GM12874 (cell line): ENCODE measurements around the gene CADM1.

ENCODE experiments used
- TF ChIP-seq, protein P1 (sequence below): IDR thresholded peaks from 2 replicates; pipeline ENCODE4 v1.5.1; 2011; ENCODE audit warnings: low read depth, mild to moderate bottlenecking, control low read depth, low read length, moderate library complexity; ENCODE audit not compliant: insufficient read depth

Gene CADM1

DNA sequence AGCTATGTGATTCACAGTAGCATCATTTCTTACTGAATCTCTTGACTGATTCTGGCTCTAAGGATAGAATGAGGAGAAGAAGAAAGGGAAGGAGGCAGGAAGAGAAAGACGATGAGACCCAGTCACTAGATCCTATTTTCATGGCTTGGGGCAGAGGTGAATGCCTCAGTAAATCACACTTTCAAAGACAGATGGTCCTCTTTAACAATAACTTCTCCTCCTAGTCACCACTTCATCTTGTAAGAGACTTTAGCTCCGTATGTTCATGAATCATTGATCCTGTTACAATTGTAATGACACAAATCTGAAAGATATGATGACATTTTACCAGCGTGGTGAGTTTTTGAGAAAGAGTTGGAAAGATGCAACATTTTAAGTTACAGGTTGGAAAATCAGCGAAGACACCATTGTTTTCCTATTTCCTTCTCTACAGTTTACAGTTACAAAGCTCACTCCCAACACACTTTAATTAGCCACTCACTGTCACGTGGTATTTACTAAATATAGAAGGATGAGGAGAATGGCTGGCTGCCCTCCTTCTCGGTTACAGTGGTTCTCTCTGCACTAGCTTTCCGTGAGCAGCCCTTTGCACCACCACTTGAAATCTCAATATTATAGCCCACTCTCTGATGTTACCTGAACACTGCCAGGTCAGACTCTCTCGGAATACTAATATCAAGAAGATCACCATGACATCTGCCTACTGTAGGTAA lies 205.8 kb downstream of the CADM1 start:
- TF ChIP-seq, protein P1, sequence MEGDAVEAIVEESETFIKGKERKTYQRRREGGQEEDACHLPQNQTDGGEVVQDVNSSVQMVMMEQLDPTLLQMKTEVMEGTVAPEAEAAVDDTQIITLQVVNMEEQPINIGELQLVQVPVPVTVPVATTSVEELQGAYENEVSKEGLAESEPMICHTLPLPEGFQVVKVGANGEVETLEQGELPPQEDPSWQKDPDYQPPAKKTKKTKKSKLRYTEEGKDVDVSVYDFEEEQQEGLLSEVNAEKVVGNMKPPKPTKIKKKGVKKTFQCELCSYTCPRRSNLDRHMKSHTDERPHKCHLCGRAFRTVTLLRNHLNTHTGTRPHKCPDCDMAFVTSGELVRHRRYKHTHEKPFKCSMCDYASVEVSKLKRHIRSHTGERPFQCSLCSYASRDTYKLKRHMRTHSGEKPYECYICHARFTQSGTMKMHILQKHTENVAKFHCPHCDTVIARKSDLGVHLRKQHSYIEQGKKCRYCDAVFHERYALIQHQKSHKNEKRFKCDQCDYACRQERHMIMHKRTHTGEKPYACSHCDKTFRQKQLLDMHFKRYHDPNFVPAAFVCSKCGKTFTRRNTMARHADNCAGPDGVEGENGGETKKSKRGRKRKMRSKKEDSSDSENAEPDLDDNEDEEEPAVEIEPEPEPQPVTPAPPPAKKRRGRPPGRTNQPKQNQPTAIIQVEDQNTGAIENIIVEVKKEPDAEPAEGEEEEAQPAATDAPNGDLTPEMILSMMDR, result no peak

DNA sequence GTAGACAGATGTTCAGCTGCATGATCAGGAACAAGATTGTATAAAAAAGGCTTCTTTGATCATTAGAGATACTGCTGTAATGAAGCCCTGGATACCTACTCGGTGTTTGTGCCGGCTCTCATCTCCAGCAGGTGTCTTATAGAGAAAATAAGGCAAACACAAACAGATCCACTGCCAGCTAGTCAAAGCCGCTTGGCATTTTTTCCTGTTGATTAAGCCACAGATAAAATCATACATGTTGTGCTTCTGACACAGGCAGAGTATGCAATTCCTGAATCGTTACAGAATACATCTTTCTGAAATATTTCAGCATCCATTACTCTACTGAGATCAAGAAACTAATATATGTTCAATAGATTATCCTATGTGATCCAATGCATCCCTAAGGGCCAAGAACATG lies 206.9 kb downstream of the CADM1 start:
- TF ChIP-seq, protein P1, result no peak

DNA sequence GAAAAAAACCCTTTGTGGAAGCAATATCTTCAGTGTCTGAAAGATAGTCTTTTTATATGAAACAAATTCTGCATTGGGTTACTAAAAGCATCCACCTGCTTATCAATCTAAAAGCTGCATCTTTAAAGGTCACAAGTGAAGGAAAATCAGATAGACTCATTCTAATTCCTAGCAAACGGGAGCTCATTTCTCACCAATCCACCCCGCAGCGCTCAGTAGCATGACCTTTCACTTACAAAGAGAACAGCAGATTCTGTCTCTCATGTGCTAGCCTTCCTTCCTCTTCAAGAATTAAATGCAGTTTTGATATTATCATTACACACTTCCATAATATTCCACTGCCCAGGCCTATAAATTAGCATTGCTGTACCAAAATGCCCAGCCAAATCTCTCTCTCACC lies 212.9 kb downstream of the CADM1 start:
- TF ChIP-seq, protein P1, result no peak

DNA sequence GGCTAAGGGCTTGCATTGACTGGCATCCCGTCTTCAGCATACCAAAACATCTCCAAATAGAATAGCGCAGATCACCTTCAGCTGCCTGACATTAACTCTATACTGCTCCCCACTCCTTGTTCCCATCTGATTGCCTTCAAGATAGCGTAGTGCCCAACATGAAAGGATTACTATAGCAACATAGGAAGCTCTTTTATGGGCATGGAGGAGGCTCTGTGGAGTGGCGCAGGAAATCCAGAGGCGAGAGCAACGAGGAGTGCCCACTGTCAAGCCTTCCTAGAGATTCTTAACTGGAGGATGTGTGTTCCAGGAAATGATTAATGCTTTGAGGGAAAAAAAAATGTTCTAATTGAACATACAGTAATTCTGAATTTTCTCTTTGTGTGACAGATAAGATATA lies 213.3 kb downstream of the CADM1 start:
- TF ChIP-seq, protein P1, result no peak

DNA sequence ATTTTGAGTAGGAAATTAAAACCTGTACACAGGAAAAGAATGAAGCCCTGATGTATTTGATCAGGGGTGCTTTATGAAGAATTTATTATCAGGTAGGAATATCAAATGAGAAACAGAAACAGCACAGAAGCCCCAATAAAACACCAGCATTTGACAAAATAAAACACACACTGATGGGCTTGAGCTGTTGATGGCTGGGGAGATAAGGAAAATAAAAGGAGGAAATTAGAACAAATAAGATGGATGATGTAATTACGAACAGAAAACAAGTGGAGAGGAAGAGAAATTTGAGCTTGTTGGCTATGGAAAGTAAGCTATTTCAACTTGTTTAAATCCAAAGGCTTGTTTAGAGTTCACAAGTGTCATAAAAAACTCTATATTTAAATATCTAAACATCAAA lies 213.7 kb downstream of the CADM1 start:
- TF ChIP-seq, protein P1, result no peak

DNA sequence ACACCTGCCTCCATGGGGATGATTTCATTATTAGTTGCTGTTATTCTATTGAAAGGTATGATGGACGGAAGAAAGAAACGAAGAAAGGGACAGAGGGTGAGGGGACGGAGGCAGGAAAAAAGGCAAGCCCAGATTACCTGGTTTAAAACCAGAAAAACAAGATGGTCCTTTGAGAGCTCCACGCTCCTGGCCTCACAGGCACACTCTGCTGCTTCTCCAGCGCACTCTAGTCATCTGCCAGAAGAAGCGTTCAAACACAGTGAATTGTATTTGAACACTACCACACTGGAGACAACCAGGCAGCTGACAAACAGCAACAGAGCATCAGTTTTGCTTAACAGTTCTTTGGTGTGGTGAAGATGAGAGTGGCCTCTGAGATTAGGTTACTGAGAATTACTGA lies 216.9 kb downstream of the CADM1 start:
- TF ChIP-seq, protein P1, result no peak

DNA sequence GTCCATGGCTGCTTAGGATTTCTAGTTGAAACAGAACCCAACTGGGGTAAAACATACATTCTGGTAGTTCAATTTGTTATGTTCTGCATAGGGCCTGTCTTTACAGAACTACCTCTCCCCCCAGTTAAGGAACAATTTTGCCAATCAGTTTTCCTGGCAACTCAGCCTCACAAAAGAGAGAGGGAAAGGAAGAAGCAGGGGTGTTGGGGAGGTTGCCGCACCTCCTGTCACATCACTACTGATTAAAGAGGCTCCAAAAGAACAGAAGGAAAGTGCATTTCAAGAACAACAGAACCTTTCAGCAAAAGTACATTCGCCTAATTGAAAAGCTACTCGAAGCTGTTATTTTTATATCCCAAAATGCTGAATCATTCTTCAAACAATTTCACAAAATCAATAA lies 217.6 kb downstream of the CADM1 start:
- TF ChIP-seq, protein P1, result no peak
